ENCODE measurements around the gene ECSIT.

- TF ChIP-seq GATA2 (IDR thresholded peaks at IDR 0.05; ENCODE audit: low read depth, low read length) (no peak), GATA3 (IDR thresholded peaks at IDR 0.05; ENCODE audit: low read depth, low read length) (no peak)
These were observed 53.1 kb downstream of the ECSIT start for GRCh38 chr19:11475861-11476260.
